A549 (cell line): ENCODE results near the gene COL19A1. TPM values are rescaled to one million over a fixed set of nuclear protein-coding genes. Genes with fewer than 3 reads are reported as not detected.

ENCODE experiments used
- ATAC-seq, 2 experiments: fragments of 200-7000 bp in 1 of 2; fragments of >200 bp in 1 of 2; cut with Nextera tagmentation in 1 of 2; cut with Tn5 transposase in 1 of 2; 3 replicates each; pipeline versions ENCODE4 v1.8.0 to v1.9.1; 2018 to 2020; ENCODE audit warnings: mild to moderate bottlenecking in 1 of 2, moderate library complexity in 1 of 2
- CTCF ChIA-PET: fragments of 300-600 bp; sonication (Branson Sonifier 250); formaldehyde crosslinking; extraction: SDS; loops from one replicate; lab custom pipeline; 2021; ENCODE audit warnings: antibody characterized with exemption, inconsistent platforms; lab: Yijun Ruan, JAX
- POLR2A ChIA-PET: fragments of 350-600 bp; formaldehyde crosslinking; extraction: SDS; loops from one replicate; lab custom pipeline; 2021; ENCODE audit warnings: antibody characterized with exemption, inconsistent platforms; lab: Yijun Ruan, JAX
- DNase-seq, 2 experiments: peaks; one replicate each; pipeline versions ENCODE4 v3.0.0 to v3.0.0-alpha.2; 2011 to 2016; ENCODE audit warnings: low read depth in 1 of 2, low spot score in 1 of 2
- FAIRE-seq: peaks from 2 replicates; lab custom pipeline; 2011; peaks lifted over from hg19 to GRCh38; lab: Jason Lieb, UNC
- H3K27ac ChIP-seq, 2 experiments: fragments of >200 bp; sonication (Bioruptor Twin); formaldehyde crosslinking; 3 replicates each; pipeline ENCODE4 v1.5.1; 2016 to 2017
- H3K4me1 ChIP-seq: fragments of >200 bp; sonication (Bioruptor Twin); formaldehyde crosslinking; 3 replicates; pipeline ENCODE4 v1.6.1; 2016
- H3K4me2 ChIP-seq: fragments of >200 bp; sonication (Bioruptor Twin); formaldehyde crosslinking; 3 replicates; pipeline ENCODE4 v1.6.1; 2016
- H3K4me3 ChIP-seq: fragments of >200 bp; sonication (Bioruptor Twin); formaldehyde crosslinking; 3 replicates; pipeline ENCODE4 v1.5.1; 2016
- H3K9me3 ChIP-seq: fragments of >200 bp; sonication (Bioruptor Twin); formaldehyde crosslinking; 3 replicates; pipeline ENCODE4 v1.6.1; 2016
- BHLHE40 ChIP-seq: IDR thresholded peaks from 2 replicates; pipeline ENCODE4 v1.6.1; 2012; ENCODE audit warnings: low read depth, low read length, inconsistent platforms
- CBX2 ChIP-seq: fragments of 200-600 bp; sonication (generic); IDR thresholded peaks from 2 replicates; pipeline ENCODE4 v1.6.1; 2016; ENCODE audit warnings: low read depth, mild to moderate bottlenecking, borderline replicate concordance
- CEBPB ChIP-seq, 2 experiments: fragments of >200 bp in 1 of 2; sonication (Bioruptor Twin) in 1 of 2; formaldehyde crosslinking in 1 of 2; IDR thresholded peaks; 2 replicates each; pipeline ENCODE4 v1.6.1; 2012 to 2016
- FOXS1 ChIP-seq: fragments of 250-450 bp; sonication (Bioruptor Pico); IDR thresholded peaks from 2 replicates; pipeline ENCODE4 v1.5.0; 2020; ENCODE audit warnings: mild to moderate bottlenecking, moderate library complexity
- GATA3 ChIP-seq: IDR thresholded peaks from 2 replicates; pipeline ENCODE4 v1.6.1; 2012; ENCODE audit warnings: borderline replicate concordance
- HEYL ChIP-seq: fragments of 250-450 bp; sonication (Bioruptor Pico); IDR thresholded peaks from 2 replicates; pipeline ENCODE4 v1.8.0; 2021; ENCODE audit warnings: mild to moderate bottlenecking, moderate library complexity
- KDM1A ChIP-seq: fragments of 200-600 bp; sonication (generic); IDR thresholded peaks from 2 replicates; pipeline ENCODE4 v1.6.1; 2016; ENCODE audit warnings: low read depth, mild to moderate bottlenecking
- KDM5A ChIP-seq: fragments of 200-600 bp; sonication (generic); IDR thresholded peaks from 2 replicates; pipeline ENCODE4 v1.6.1; 2016; ENCODE audit warnings: antibody characterized with exemption, mild to moderate bottlenecking
- NFE2L2 ChIP-seq: fragments of 150-350 bp; conservative IDR thresholded peaks from 2 replicates; pipeline ENCODE4 v1.6.1; 2014; ENCODE audit warnings: low read length
- NPAS2 ChIP-seq: fragments of 250-450 bp; sonication (Bioruptor Pico); IDR thresholded peaks from 2 replicates; pipeline ENCODE4 v1.8.0; 2022; ENCODE audit warnings: mild to moderate bottlenecking, moderate library complexity, borderline replicate concordance
- NR3C1 ChIP-seq: fragments of >200 bp; sonication (Bioruptor Twin); formaldehyde crosslinking; IDR thresholded peaks from 3 replicates; pipeline ENCODE4 v1.6.1; 2017
- POLR2A ChIP-seq: IDR thresholded peaks from 2 replicates; pipeline ENCODE4 v1.6.1; 2012; ENCODE audit warnings: mild to moderate bottlenecking, low read length
- TFCP2L1 ChIP-seq: fragments of 250-450 bp; sonication (Bioruptor Pico); IDR thresholded peaks from 2 replicates; pipeline ENCODE4 v1.5.0; 2021; ENCODE audit warnings: mild to moderate bottlenecking
- TP53 ChIP-seq: fragments of 250-450 bp; sonication (Bioruptor Pico); IDR thresholded peaks from 2 replicates; pipeline ENCODE4 v1.5.0; 2021; ENCODE audit warnings: mild to moderate bottlenecking, moderate library complexity
- ZFP36 ChIP-seq: fragments of 450-650 bp; IDR thresholded peaks from 2 replicates; pipeline ENCODE4 v1.6.1; 2014; ENCODE audit warnings: borderline replicate concordance; ENCODE audit not compliant: partially characterized antibody
- ZNF302 ChIP-seq: fragments of 250-450 bp; sonication (Bioruptor Pico); IDR thresholded peaks from 2 replicates; pipeline ENCODE4 v1.9.0; 2021; ENCODE audit warnings: inconsistent platforms, mild to moderate bottlenecking, moderate library complexity
- WGBS: methylation state at CpG from one replicate; pipeline ENCODE4 v1.1.6; 2017; ENCODE audit errors: missing lambda C conversion rate; 5-methylcytosine and 5-hydroxymethylcytosine counted together
- polyA plus RNA-seq, 4 experiments: library from polyadenylated mRNA; depleted of rRNA in 3 of 4; stranded (reverse); fragments of >200 nt; fragmentation: RNase III in 1 of 4; extraction: RNeasy Plus Mini Kit Qiagen cat#74134 plus additional on column Dnase treatment in 1 of 4; gene quantifications; 2 replicates in 3 of 4; 3 replicates in 1 of 4; pipeline ENCODE4 v1.2.3, GENCODE V29; 2011 to 2017
- TF ChIP-seq, protein P1 (sequence below): IDR thresholded peaks from 2 replicates; pipeline ENCODE4 v1.6.1; 2012
- TF ChIP-seq, protein P2 (sequence below): fragments of 250-450 bp; sonication (Bioruptor Pico); IDR thresholded peaks from 2 replicates; pipeline ENCODE4 v1.5.0; 2020; ENCODE audit warnings: low read depth, mild to moderate bottlenecking, moderate library complexity
- TF ChIP-seq, protein P3 (sequence below): fragments of 250-450 bp; sonication (Bioruptor Pico); IDR thresholded peaks from 2 replicates; pipeline ENCODE4 v1.5.0; 2021; ENCODE audit warnings: mild to moderate bottlenecking, moderate library complexity, borderline replicate concordance
- TF ChIP-seq, protein P4 (sequence below): IDR thresholded peaks from 2 replicates; pipeline ENCODE4 v1.6.1; 2012
- TF ChIP-seq, protein P5 (sequence below): fragments of >200 bp; sonication (Bioruptor Twin); formaldehyde crosslinking; IDR thresholded peaks from 3 replicates; pipeline ENCODE4 v1.6.1; 2016

Gene COL19A1
- polyA plus RNA-seq, 2 of the 4 experiments (the other 2 are of a cell fraction): not detected

DNA sequence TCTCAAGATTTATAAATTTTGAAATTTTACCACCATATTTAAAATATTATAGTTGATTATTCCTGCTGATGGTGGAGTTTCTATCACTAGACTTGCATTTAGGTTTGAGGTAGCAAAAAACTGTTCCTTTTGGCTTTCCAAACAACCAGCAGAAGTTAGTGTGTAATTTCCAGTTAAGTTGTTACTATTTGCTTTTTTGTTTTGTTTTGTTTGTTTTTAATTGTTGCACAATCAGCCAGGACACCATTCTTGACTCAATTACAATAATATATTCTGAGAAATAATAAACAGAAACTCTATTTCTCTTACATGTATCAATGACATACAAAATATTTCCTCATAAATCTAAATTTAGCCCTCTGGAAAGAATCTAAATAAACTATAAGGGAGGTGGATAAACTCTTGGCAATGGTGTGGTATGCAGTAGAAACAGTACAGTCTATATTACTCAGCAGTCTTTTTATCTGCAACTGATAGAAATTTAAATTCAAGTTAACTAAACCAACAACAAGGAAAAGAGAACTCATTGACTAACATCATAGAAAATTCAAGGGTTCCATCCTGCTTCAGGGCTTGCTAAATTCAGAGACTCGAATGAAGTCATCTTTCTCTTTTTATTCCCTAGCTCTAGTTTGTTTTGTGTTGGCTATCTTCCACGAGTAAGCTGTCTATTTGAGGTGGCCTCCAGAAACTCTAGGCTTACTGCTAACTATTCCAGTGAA, 19.4 kb upstream of the COL19A1 start:
- H3K4me3 ChIP-seq: no peak overlapping the region
- TF ChIP-seq TFCP2L1 (no peak), HEYL (CRISPR knock-in tag) (no peak), ZFP36 (no peak), FOXS1 (CRISPR knock-in tag) (no peak), NPAS2 (no peak), TP53 (CRISPR knock-in tag) (no peak), NFE2L2 (no peak)
- TF ChIP-seq, protein P1, sequence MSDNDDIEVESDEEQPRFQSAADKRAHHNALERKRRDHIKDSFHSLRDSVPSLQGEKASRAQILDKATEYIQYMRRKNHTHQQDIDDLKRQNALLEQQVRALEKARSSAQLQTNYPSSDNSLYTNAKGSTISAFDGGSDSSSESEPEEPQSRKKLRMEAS: no peak
- TF ChIP-seq, protein P2, sequence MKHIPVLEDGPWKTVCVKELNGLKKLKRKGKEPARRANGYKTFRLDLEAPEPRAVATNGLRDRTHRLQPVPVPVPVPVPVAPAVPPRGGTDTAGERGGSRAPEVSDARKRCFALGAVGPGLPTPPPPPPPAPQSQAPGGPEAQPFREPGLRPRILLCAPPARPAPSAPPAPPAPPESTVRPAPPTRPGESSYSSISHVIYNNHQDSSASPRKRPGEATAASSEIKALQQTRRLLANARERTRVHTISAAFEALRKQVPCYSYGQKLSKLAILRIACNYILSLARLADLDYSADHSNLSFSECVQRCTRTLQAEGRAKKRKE (CRISPR knock-in tag): no peak
- TF ChIP-seq, all 56 proteins: peak for 0
- no peaks in the 10 kb centered on the region for H3K4me1 ChIP-seq
- no peak overlapping the region for H3K4me2 ChIP-seq
- H3K27ac ChIP-seq: no peak overlapping the region
- FAIRE-seq (no peak), ATAC-seq (no peak), DNase-seq (no peak)
- POLR2A ChIA-PET: no interaction called here
- CTCF ChIA-PET: interaction anchor here (1.2 kb wide), 1 partner anchor 14 kb away, joined by 3 read pairs; no protein-coding TSS in a partner anchor
- WGBS: 9% methylated on average over 2 of the region's 2 CpGs
- H3K9me3 ChIP-seq: no peaks in the 10 kb centered on the region

DNA sequence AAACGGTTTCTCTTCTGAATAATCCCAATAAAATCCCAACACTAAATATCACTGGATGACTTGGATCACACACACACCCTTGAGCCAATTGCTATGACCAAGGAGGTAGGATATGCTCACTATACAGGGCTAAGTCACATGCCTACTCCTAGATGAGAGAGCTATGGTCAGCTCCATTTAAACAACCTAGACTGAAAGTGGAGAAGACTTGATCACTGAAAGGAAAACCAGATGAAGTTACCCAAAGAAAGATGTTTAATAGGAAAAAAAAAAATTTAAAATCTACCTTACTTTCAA, 18.9 kb upstream of the COL19A1 start:
- ChIA-PET POLR2A (no interaction called here), CTCF (no interaction called here)
- TF ChIP-seq BHLHE40 (no peak), CBX2 (no peak), KDM1A (no peak), CEBPB (IDR thresholded peaks at IDR 0.05) (no peak), GATA3 (no peak)
- H3K9me3 ChIP-seq: no peaks in the 10 kb centered on the region
- ATAC-seq (no peak), DNase-seq (no peak), FAIRE-seq (no peak)
- no peak overlapping the region for H3K4me3 ChIP-seq
- WGBS: 0% methylated on average over 1 of the region's 1 CpG
- no peak overlapping the region for H3K27ac ChIP-seq
- H3K4me2 ChIP-seq: no peak overlapping the region
- H3K4me1 ChIP-seq: no peaks in the 10 kb centered on the region

DNA sequence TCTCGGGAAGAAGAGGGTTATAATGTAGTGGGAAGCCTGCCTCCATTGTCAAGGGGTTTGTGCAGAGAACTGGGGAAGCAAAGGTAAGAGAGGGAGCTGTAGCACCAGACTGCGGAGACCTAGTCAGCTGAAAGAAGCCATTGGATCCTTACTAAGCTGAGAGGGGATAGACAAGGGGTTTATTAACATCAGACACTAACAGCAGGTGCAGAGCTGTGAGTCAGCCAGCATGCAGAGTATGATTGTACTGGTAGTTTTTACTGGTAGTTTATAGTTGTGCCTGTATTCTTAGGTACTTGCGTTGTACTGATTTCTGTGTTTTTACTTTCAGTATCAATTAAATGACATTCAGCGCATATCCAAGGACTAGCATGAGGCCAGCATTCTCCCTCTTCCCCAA, 17.8 kb upstream of the COL19A1 start:
- FAIRE-seq (no peak), ATAC-seq (no peak)
- CTCF ChIA-PET: no interaction called here
- no peak overlapping the region for H3K27ac ChIP-seq
- TF ChIP-seq POLR2A: no peak
- TF ChIP-seq, all 56 proteins: peak for 0
- POLR2A ChIA-PET: no interaction called here
- no peak overlapping the region for H3K4me3 ChIP-seq
- DNase-seq: no peak
- no peaks in the 10 kb centered on the region for H3K4me1 ChIP-seq
- no peaks in the 10 kb centered on the region for H3K9me3 ChIP-seq
- WGBS: 47% methylated on average over 4 of the region's 4 CpGs
- H3K4me2 ChIP-seq: no peak overlapping the region

DNA sequence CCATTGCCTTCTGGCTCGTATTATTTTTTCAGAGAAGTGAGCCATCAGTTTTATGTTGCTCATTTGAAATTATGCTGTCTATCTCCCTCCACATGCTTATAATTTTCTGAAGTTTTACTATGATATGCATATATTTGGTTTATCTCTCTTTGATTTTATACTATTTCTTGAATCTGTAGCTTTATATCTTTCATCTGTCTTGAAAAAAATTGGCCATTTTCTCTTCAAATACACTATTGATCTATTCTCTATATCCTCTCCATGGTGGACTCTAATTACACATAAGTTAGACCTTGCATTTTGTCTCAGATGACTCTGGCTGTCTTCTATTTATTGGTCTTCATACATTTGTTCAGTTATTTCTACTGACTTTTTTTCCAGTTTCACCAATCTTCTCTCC, 13.7 kb upstream of the COL19A1 start:
- Histone ChIP-seq H3K9me3 (no peaks in the 10 kb centered on the region), H3K27ac (no peak overlapping the region), H3K4me2 (no peak overlapping the region), H3K4me1 (no peaks in the 10 kb centered on the region), H3K4me3 (no peak overlapping the region)
- no peak for DNase-seq
- ATAC-seq: no peak
- WGBS: 0% methylated on average over 1 of the region's 1 CpG
- POLR2A ChIA-PET: no interaction called here
- TF ChIP-seq NPAS2 (no peak), NFE2L2 (no peak), KDM5A (no peak), NR3C1 (no peak), ZNF302 (no peak)
- TF ChIP-seq, protein P3, sequence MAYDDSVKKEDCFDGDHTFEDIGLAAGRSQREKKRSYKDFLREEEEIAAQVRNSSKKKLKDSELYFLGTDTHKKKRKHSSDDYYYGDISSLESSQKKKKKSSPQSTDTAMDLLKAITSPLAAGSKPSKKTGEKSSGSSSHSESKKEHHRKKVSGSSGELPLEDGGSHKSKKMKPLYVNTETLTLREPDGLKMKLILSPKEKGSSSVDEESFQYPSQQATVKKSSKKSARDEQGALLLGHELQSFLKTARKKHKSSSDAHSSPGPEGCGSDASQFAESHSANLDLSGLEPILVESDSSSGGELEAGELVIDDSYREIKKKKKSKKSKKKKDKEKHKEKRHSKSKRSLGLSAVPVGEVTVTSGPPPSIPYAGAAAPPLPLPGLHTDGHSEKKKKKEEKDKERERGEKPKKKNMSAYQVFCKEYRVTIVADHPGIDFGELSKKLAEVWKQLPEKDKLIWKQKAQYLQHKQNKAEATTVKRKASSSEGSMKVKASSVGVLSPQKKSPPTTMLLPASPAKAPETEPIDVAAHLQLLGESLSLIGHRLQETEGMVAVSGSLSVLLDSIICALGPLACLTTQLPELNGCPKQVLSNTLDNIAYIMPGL (CRISPR knock-in tag): no peak
- TF ChIP-seq, protein P1: no peak
- TF ChIP-seq, protein P4, sequence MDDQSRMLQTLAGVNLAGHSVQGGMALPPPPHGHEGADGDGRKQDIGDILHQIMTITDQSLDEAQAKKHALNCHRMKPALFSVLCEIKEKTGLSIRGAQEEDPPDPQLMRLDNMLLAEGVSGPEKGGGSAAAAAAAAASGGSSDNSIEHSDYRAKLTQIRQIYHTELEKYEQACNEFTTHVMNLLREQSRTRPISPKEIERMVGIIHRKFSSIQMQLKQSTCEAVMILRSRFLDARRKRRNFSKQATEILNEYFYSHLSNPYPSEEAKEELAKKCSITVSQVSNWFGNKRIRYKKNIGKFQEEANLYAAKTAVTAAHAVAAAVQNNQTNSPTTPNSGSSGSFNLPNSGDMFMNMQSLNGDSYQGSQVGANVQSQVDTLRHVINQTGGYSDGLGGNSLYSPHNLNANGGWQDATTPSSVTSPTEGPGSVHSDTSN: no peak
- TF ChIP-seq, protein P5, sequence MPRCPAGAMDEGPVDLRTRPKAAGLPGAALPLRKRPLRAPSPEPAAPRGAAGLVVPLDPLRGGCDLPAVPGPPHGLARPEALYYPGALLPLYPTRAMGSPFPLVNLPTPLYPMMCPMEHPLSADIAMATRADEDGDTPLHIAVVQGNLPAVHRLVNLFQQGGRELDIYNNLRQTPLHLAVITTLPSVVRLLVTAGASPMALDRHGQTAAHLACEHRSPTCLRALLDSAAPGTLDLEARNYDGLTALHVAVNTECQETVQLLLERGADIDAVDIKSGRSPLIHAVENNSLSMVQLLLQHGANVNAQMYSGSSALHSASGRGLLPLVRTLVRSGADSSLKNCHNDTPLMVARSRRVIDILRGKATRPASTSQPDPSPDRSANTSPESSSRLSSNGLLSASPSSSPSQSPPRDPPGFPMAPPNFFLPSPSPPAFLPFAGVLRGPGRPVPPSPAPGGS: no peak
- CTCF ChIA-PET: no interaction called here
- FAIRE-seq: no peak
